GM06990 (cell line): ENCODE results near the gene USP25.

Experiments used
- DNase-seq: peaks from one replicate; pipeline ENCODE4 v3.0.0-alpha.2; 2011; ENCODE audit not compliant: insufficient read length; ENCODE audit errors: extremely low read depth
- H3K27me3 ChIP-seq: replicated peaks from 2 replicates; pipeline ENCODE4 v1.6.0; 2011; ENCODE audit warnings: low read length; ENCODE audit not compliant: control insufficient read depth, insufficient read depth
- H3K36me3 ChIP-seq: 2 replicates; pipeline ENCODE4 v1.5.1; 2011; ENCODE audit warnings: low read length; ENCODE audit not compliant: control insufficient read depth, insufficient read depth
- H3K4me3 ChIP-seq: replicated peaks from 2 replicates; pipeline ENCODE4 v1.5.1; 2011; ENCODE audit warnings: low read depth, mild to moderate bottlenecking, control low read depth, low read length
- CTCF ChIP-seq: IDR thresholded peaks from 2 replicates; pipeline ENCODE4 v1.5.1; 2011; ENCODE audit warnings: low read length, control low read depth, mild to moderate bottlenecking, inconsistent platforms; ENCODE audit not compliant: insufficient read depth, poor library complexity, severe bottlenecking

Gene USP25

GRCh38 chr21:15775291-15775690 lies 45.5 kb downstream of the USP25 start:
- no peak for TF ChIP-seq CTCF
- no peaks in the 10 kb centered on the region for H3K36me3 ChIP-seq
- no peaks in the 10 kb centered on the region for H3K27me3 ChIP-seq
- DNase-seq = no peak
- H3K4me3 ChIP-seq = no peak overlapping the region

- Histone ChIP-seq H3K36me3 (no peaks in the 10 kb centered on the region), H3K4me3 (no peak overlapping the region), H3K27me3 (no peaks in the 10 kb centered on the region)
- TF ChIP-seq CTCF = no peak
- no peak for DNase-seq
Observed at GRCh38 chr21:15775981-15776380, 46.2 kb downstream of the USP25 start.

- no peak overlapping the region for H3K4me3 ChIP-seq
- DNase-seq = no peak
- TF ChIP-seq CTCF = no peak
- peaks cover 4% of the 10 kb centered on the region for H3K36me3 ChIP-seq
- no peaks in the 10 kb centered on the region for H3K27me3 ChIP-seq
Observed at GRCh38 chr21:15776818-15777217, 47.0 kb downstream of the USP25 start.

- no peak for DNase-seq
- TF ChIP-seq CTCF = no peak
- Histone ChIP-seq H3K27me3 (no peaks in the 10 kb centered on the region), H3K36me3 (peaks cover 6% of the 10 kb centered on the region), H3K4me3 (no peak overlapping the region)
Observed at GRCh38 chr21:15781986-15782385, 52.2 kb downstream of the USP25 start.

- H3K4me3 ChIP-seq = no peak overlapping the region
- no peaks in the 10 kb centered on the region; the same call in 1 of the 2 replicates for H3K36me3 ChIP-seq
- no peak for DNase-seq
- no peaks in the 10 kb centered on the region for H3K27me3 ChIP-seq
- no peak for TF ChIP-seq CTCF
Observed at GRCh38 chr21:15788847-15789523, 59.2 kb downstream of the USP25 start.

GRCh38 chr21:15793109-15793508 lies 63.3 kb downstream of the USP25 start:
- DNase-seq = no peak
- H3K27me3 ChIP-seq = no peaks in the 10 kb centered on the region
- no peaks in the 10 kb centered on the region; the same call in 1 of the 2 replicates for H3K36me3 ChIP-seq
- TF ChIP-seq CTCF = no peak
- no peak overlapping the region for H3K4me3 ChIP-seq
